Activated CD8-positive, alpha-beta memory T cell treated with anti-CD3 and anti-CD28 coated beads, Interleukin-2, amount 10 ng/mL, durations not matched to agents 7 days and 5 days (primary cell): ENCODE data around the gene NTM. TPM values are rescaled to one million over a fixed set of nuclear protein-coding genes. Genes with fewer than 3 reads are reported as not detected.

Source experiments
- ATAC-seq: fragments of 150-1000 bp; cut with Tn5 transposase; one replicate; pipeline ENCODE4 v1.10.0; 2021; ENCODE audit warnings: moderate library complexity
- CTCF ChIA-PET: fragments of 350-600 bp; sonication (Branson Sonifier 250); formaldehyde crosslinking; loops from one replicate; lab custom pipeline; 2021; ENCODE audit warnings: antibody characterized with exemption; lab: Charles Lee
- DNase-seq: peaks from one replicate; pipeline ENCODE4 v3.0.0-alpha.2; 2020
- H3K27ac Mint-ChIP-seq: one replicate; pipeline ENCODE4 v1.8.0; 2021; ENCODE audit warnings: mild to moderate bottlenecking, mixed read lengths
- H3K27me3 Mint-ChIP-seq: one replicate; pipeline ENCODE4 v1.8.0; 2021; ENCODE audit warnings: mixed read lengths
- H3K36me3 Mint-ChIP-seq: one replicate; pipeline ENCODE4 v1.8.0; 2021; ENCODE audit warnings: mild to moderate bottlenecking, mixed read lengths
- H3K4me1 Mint-ChIP-seq: one replicate; pipeline ENCODE4 v1.8.0; 2021; ENCODE audit warnings: mixed read lengths
- H3K4me3 Mint-ChIP-seq: one replicate; pipeline ENCODE4 v1.8.0; 2021; ENCODE audit warnings: mild to moderate bottlenecking, moderate library complexity, mixed read lengths
- H3K9me3 Mint-ChIP-seq: one replicate; pipeline ENCODE4 v1.8.0; 2022; ENCODE audit warnings: low read depth, mixed read lengths
- total RNA-seq, 2 experiments: library from RNA; stranded (reverse); gene quantifications; one replicate each; pipeline ENCODE4 v1.2.3, GENCODE V29; 2021

Gene NTM
- total RNA-seq, 2 experiments from 2014 or later, result not detected

- H3K36me3 Mint-ChIP-seq, result no peaks in the 10 kb centered on the region
- ATAC-seq (no peak), DNase-seq (no peak)
- no peak overlapping the region for H3K27ac Mint-ChIP-seq
- CTCF ChIA-PET, result no interaction called here
- H3K4me1 Mint-ChIP-seq, result no peaks in the 10 kb centered on the region
- H3K9me3 Mint-ChIP-seq, result no peaks in the 10 kb centered on the region
- H3K27me3 Mint-ChIP-seq, result peaks cover 21% of the 10 kb centered on the region
- H3K4me3 Mint-ChIP-seq, result no peak overlapping the region
These were observed 544.0 kb downstream of the NTM start for GRCh38 chr11:131914361-131914774.

- ATAC-seq (no peak), DNase-seq (no peak)
- no peak overlapping the region for H3K27ac Mint-ChIP-seq
- H3K4me1 Mint-ChIP-seq, result no peaks in the 10 kb centered on the region
- H3K27me3 Mint-ChIP-seq, result peaks cover 5% of the 10 kb centered on the region
- H3K4me3 Mint-ChIP-seq, result no peak overlapping the region
- no peaks in the 10 kb centered on the region for H3K36me3 Mint-ChIP-seq
- no peaks in the 10 kb centered on the region for H3K9me3 Mint-ChIP-seq
- CTCF ChIA-PET, result no interaction called here
These were observed 546.2 kb downstream of the NTM start for GRCh38 chr11:131916638-131917037.

- no peaks in the 10 kb centered on the region for H3K4me1 Mint-ChIP-seq
- no peaks in the 10 kb centered on the region for H3K9me3 Mint-ChIP-seq
- CTCF ChIA-PET, result no interaction called here
- no peak overlapping the region for H3K27ac Mint-ChIP-seq
- no peak for ATAC-seq
- no peaks in the 10 kb centered on the region for H3K27me3 Mint-ChIP-seq
- H3K36me3 Mint-ChIP-seq, result no peaks in the 10 kb centered on the region
- DNase-seq, result no peak
- H3K4me3 Mint-ChIP-seq, result no peak overlapping the region
These were observed 547.4 kb downstream of the NTM start for GRCh38 chr11:131917634-131918384.

GRCh38 chr11:131918663-131919062, 548.2 kb downstream of the NTM start:
- Mint-ChIP-seq H3K4me3 (no peak overlapping the region), H3K36me3 (no peaks in the 10 kb centered on the region), H3K4me1 (no peaks in the 10 kb centered on the region), H3K27me3 (no peaks in the 10 kb centered on the region), H3K9me3 (no peaks in the 10 kb centered on the region), H3K27ac (no peak overlapping the region)
- DNase-seq (no peak), ATAC-seq (no peak)
- CTCF ChIA-PET, result no interaction called here

GRCh38 chr11:131922220-131922619, 551.8 kb downstream of the NTM start:
- Mint-ChIP-seq H3K9me3 (no peaks in the 10 kb centered on the region), H3K4me3 (no peak overlapping the region), H3K36me3 (no peaks in the 10 kb centered on the region), H3K4me1 (no peaks in the 10 kb centered on the region), H3K27me3 (no peaks in the 10 kb centered on the region), H3K27ac (no peak overlapping the region)
- ATAC-seq, result no peak
- no peak for DNase-seq
- CTCF ChIA-PET, result no interaction called here

- H3K36me3 Mint-ChIP-seq, result no peaks in the 10 kb centered on the region
- DNase-seq (no peak), ATAC-seq (no peak)
- H3K4me1 Mint-ChIP-seq, result no peaks in the 10 kb centered on the region
- H3K4me3 Mint-ChIP-seq, result no peak overlapping the region
- H3K27ac Mint-ChIP-seq, result no peak overlapping the region
- CTCF ChIA-PET, result no interaction called here
- H3K27me3 Mint-ChIP-seq, result no peaks in the 10 kb centered on the region
- H3K9me3 Mint-ChIP-seq, result no peaks in the 10 kb centered on the region
These were observed 552.9 kb downstream of the NTM start for GRCh38 chr11:131923309-131923708.

GRCh38 chr11:131924001-131924400, 553.6 kb downstream of the NTM start:
- no peaks in the 10 kb centered on the region for H3K27me3 Mint-ChIP-seq
- CTCF ChIA-PET, result interaction anchor here (1.0 kb wide), 1 partner anchor 9 kb away, joined by 4 read pairs; no protein-coding TSS in a partner anchor
- no peaks in the 10 kb centered on the region for H3K36me3 Mint-ChIP-seq

GRCh38 chr11:131924457-131925201, 554.2 kb downstream of the NTM start:
- Mint-ChIP-seq H3K27ac (no peak overlapping the region), H3K9me3 (no peaks in the 10 kb centered on the region), H3K36me3 (no peaks in the 10 kb centered on the region), H3K4me3 (no peak overlapping the region), H3K4me1 (no peaks in the 10 kb centered on the region), H3K27me3 (no peaks in the 10 kb centered on the region)
- DNase-seq, result no peak
- no peak for ATAC-seq
- CTCF ChIA-PET, result interaction anchor here (1.0 kb wide), 1 partner anchor 9 kb away, joined by 4 read pairs; no protein-coding TSS in a partner anchor

More at GRCh38 chr11:131924001-131924400, 553.6 kb downstream of the NTM start:
- no peak for ATAC-seq
- H3K27ac Mint-ChIP-seq, result no peak overlapping the region
- H3K4me3 Mint-ChIP-seq, result no peak overlapping the region
- no peaks in the 10 kb centered on the region for H3K9me3 Mint-ChIP-seq
- DNase-seq, result no peak
- no peaks in the 10 kb centered on the region for H3K4me1 Mint-ChIP-seq

- Mint-ChIP-seq H3K36me3 (no peaks in the 10 kb centered on the region), H3K4me1 (no peaks in the 10 kb centered on the region), H3K4me3 (no peak overlapping the region), H3K9me3 (no peaks in the 10 kb centered on the region), H3K27ac (no peak overlapping the region), H3K27me3 (no peaks in the 10 kb centered on the region)
- DNase-seq, result no peak
- CTCF ChIA-PET, result no interaction called here
- ATAC-seq, result no peak
These were observed 555.4 kb downstream of the NTM start for GRCh38 chr11:131925829-131926228.

GRCh38 chr11:131928992-131929391, 558.6 kb downstream of the NTM start:
- DNase-seq, result no peak
- Mint-ChIP-seq H3K36me3 (no peaks in the 10 kb centered on the region), H3K4me1 (no peaks in the 10 kb centered on the region), H3K27ac (no peak overlapping the region), H3K9me3 (peaks cover 2% of the 10 kb centered on the region), H3K4me3 (no peak overlapping the region), H3K27me3 (no peaks in the 10 kb centered on the region)
- no peak for ATAC-seq
- CTCF ChIA-PET, result no interaction called here

GRCh38 chr11:131932584-131933325, 562.3 kb downstream of the NTM start:
- Mint-ChIP-seq H3K27ac (no peak overlapping the region), H3K4me1 (no peaks in the 10 kb centered on the region), H3K27me3 (no peaks in the 10 kb centered on the region), H3K4me3 (no peak overlapping the region), H3K36me3 (no peaks in the 10 kb centered on the region), H3K9me3 (peaks cover 2% of the 10 kb centered on the region)
- no peak for DNase-seq
- no peak for ATAC-seq
- CTCF ChIA-PET, result interaction anchor here (1.4 kb wide), 1 partner anchor 8 kb away, joined by 4 read pairs; no protein-coding TSS in a partner anchor

- Mint-ChIP-seq H3K4me1 (no peaks in the 10 kb centered on the region), H3K27me3 (no peaks in the 10 kb centered on the region), H3K27ac (no peak overlapping the region), H3K36me3 (no peaks in the 10 kb centered on the region), H3K9me3 (peaks cover 2% of the 10 kb centered on the region), H3K4me3 (no peak overlapping the region)
- CTCF ChIA-PET, result interaction anchor here (1.4 kb wide), 1 partner anchor 9 kb away, joined by 4 read pairs; no protein-coding TSS in a partner anchor
- no peak for DNase-seq
- ATAC-seq, result no peak
These were observed 563.6 kb downstream of the NTM start for GRCh38 chr11:131934006-131934405.

GRCh38 chr11:131938351-131938751, 567.9 kb downstream of the NTM start:
- no peak for DNase-seq
- Mint-ChIP-seq H3K9me3 (no peaks in the 10 kb centered on the region), H3K4me1 (no peaks in the 10 kb centered on the region), H3K4me3 (no peak overlapping the region), H3K27ac (no peak overlapping the region), H3K36me3 (no peaks in the 10 kb centered on the region), H3K27me3 (no peaks in the 10 kb centered on the region)
- CTCF ChIA-PET, result no interaction called here
- no peak for ATAC-seq
